K562 (cell line): ENCODE data around the gene SDCCAG8. TPM values are rescaled to one million over a fixed set of nuclear protein-coding genes. Genes with fewer than 3 reads are reported as not detected.
A peak's percentile ranks its signal among the peaks of the same experiment; 100 is the strongest.

Source experiments
- ATAC-seq: fragments of 200-7000 bp; cut with Tn5 transposase; 3 replicates; pipeline ENCODE4 v1.9.1; 2020; ENCODE audit warnings: moderate library complexity
- BruUV-seq: library from RNA; stranded (reverse); fragments of 400-500 nt; replicated peaks from 2 replicates; lab custom pipeline; 2021; lab: Mats Ljungman, UMichigan
- CTCF ChIA-PET: fragments of 300-600 bp; formaldehyde crosslinking; extraction: SDS; loops from one replicate; lab custom pipeline; 2021; ENCODE audit warnings: low intra/inter-chr PET ratio; lab: Yijun Ruan, JAX
- POLR2A ChIA-PET: fragments of 300-600, 350-650 bp; sonication (Branson Sonifier 250); formaldehyde crosslinking; extraction: SDS; loops from one replicate; lab custom pipeline; 2021; ENCODE audit warnings: antibody characterized with exemption, inconsistent platforms; lab: Yijun Ruan, JAX
- DNase-seq, 4 experiments: peaks; one replicate each; pipeline versions ENCODE4 v3.0.0 to v3.0.0-alpha.2; 2011 to 2018; ENCODE audit warnings: low spot score in 3 of 4, mixed read lengths in 3 of 4; ENCODE audit errors: extremely low read depth in 1 of 4
- FAIRE-seq: peaks from 2 replicates; lab custom pipeline; 2011; peaks lifted over from hg19 to GRCh38; lab: Jason Lieb, UNC
- H2AFZ ChIP-seq: 2 replicates; pipeline ENCODE4 v1.6.0; 2011; ENCODE audit warnings: low read depth, low read length, control low read depth, inconsistent platforms
- H3K27ac ChIP-seq: fragments of 200-600 bp; 3 replicates; pipeline ENCODE4 v1.8.0; 2011; ENCODE audit warnings: low read depth, mild to moderate bottlenecking, control low read depth, inconsistent platforms, low read length, moderate library complexity, mixed read lengths; ENCODE audit errors: extremely low read depth
- H3K27me3 ChIP-seq, 2 experiments: fragments of 300-600 bp in 1 of 2; 2 replicates in 1 of 2; 3 replicates in 1 of 2; pipeline versions ENCODE4 v1.6.0 to v1.8.0; 2011; ENCODE audit warnings: inconsistent platforms in 2 of 2, low read length in 2 of 2, mild to moderate bottlenecking in 1 of 2, mixed read lengths in 1 of 2, moderate library complexity in 1 of 2; ENCODE audit not compliant: control insufficient read depth in 2 of 2, insufficient read depth in 2 of 2
- H3K36me3 ChIP-seq: fragments of 300-600 bp; 3 replicates; pipeline ENCODE4 v1.8.0; 2011; ENCODE audit warnings: mild to moderate bottlenecking, low read length, inconsistent platforms; ENCODE audit not compliant: control insufficient read depth, insufficient read depth
- H3K4me1 ChIP-seq, 2 experiments: fragments of 200-600 bp in 1 of 2; replicated peaks in 1 of 2; 2 replicates in 1 of 2; 3 replicates in 1 of 2; pipeline versions ENCODE4 v1.5.1 to v1.8.0; 2011; ENCODE audit warnings: inconsistent platforms in 2 of 2, low read length in 2 of 2, mild to moderate bottlenecking in 1 of 2, mixed read lengths in 1 of 2, moderate library complexity in 1 of 2; ENCODE audit not compliant: control insufficient read depth in 2 of 2, insufficient read depth in 2 of 2
- H3K4me2 ChIP-seq: 2 replicates; pipeline ENCODE4 v1.6.1; 2011; ENCODE audit warnings: low read length, control low read depth, inconsistent platforms, mixed read lengths; ENCODE audit not compliant: insufficient read depth
- H3K4me3 ChIP-seq: fragments of 200-600 bp; sonication (generic), shearing (Covaris generic); 2 replicates; pipeline ENCODE4 v1.5.1; 2016; ENCODE audit warnings: control low read depth, inconsistent platforms
- H3K79me2 ChIP-seq: fragments of 200-600 bp; 3 replicates; pipeline ENCODE4 v1.8.0; 2011; ENCODE audit warnings: low read length, inconsistent platforms; ENCODE audit not compliant: control insufficient read depth, insufficient read depth
- H3K9ac ChIP-seq, 2 experiments: 2 replicates each; pipeline versions ENCODE4 v1.6.0 to v1.6.1; 2011; ENCODE audit warnings: low read depth in 2 of 2, low read length in 2 of 2, control low read depth in 1 of 2, inconsistent platforms in 1 of 2, mild to moderate bottlenecking in 1 of 2, mixed read lengths in 1 of 2; ENCODE audit not compliant: insufficient read depth in 1 of 2
- H3K9me1 ChIP-seq: one replicate; pipeline ENCODE4 v1.6.0; 2011; ENCODE audit warnings: inconsistent platforms, mild to moderate bottlenecking, low read length, moderate library complexity; ENCODE audit not compliant: control insufficient read depth, insufficient read depth
- H3K9me3 ChIP-seq: replicated peaks from 2 replicates; pipeline ENCODE4 v1.5.1; 2011; ENCODE audit warnings: low read depth, low read length, inconsistent platforms; ENCODE audit not compliant: control insufficient read depth, insufficient read depth
- H4K20me1 ChIP-seq: replicated peaks from 2 replicates; pipeline ENCODE4 v1.6.1; 2011; ENCODE audit warnings: low read length, inconsistent platforms, mixed read lengths; ENCODE audit not compliant: control insufficient read depth, insufficient read depth
- ARHGAP35 ChIP-seq: fragments of 450-650 bp; IDR thresholded peaks from 2 replicates; pipeline ENCODE4 v1.6.1; 2018; ENCODE audit not compliant: partially characterized antibody
- ARID2 ChIP-seq: fragments of 450-650 bp; IDR thresholded peaks from 2 replicates; pipeline ENCODE4 v1.6.1; 2017; ENCODE audit warnings: antibody characterized with exemption, mild to moderate bottlenecking
- BACH1 ChIP-seq: fragments of 200-800 bp; sonication (Bioruptor generic); IDR thresholded peaks from 2 replicates; pipeline ENCODE4 v1.6.1; 2016; ENCODE audit warnings: missing genetic modification characterization, missing compliant biosample characterization
- BDP1 ChIP-seq: IDR thresholded peaks from 3 replicates; pipeline ENCODE4 v1.6.1; 2011; ENCODE audit not compliant: insufficient read length, insufficient read depth
- FOXK1 ChIP-seq: sonication (generic); formaldehyde crosslinking; IDR thresholded peaks from 2 replicates; pipeline ENCODE4 v1.8.0; 2022; ENCODE audit warnings: missing genetic modification reagents, mild to moderate bottlenecking, borderline replicate concordance
- HNRNPUL1 ChIP-seq: fragments of 200-400 bp; formaldehyde crosslinking; IDR thresholded peaks from 2 replicates; pipeline ENCODE4 v1.6.1; 2017; ENCODE audit warnings: low read length
- NCOA4 ChIP-seq: fragments of 450-650 bp; IDR thresholded peaks from 2 replicates; pipeline ENCODE4 v1.6.1; 2018; ENCODE audit warnings: mild to moderate bottlenecking; ENCODE audit not compliant: partially characterized antibody
- NR2C2 ChIP-seq, 2 experiments: fragments of 200-800 bp in 1 of 2; sonication (Bioruptor generic) in 1 of 2; sonication (generic) in 1 of 2; formaldehyde crosslinking in 1 of 2; IDR thresholded peaks; 2 replicates each; pipeline versions ENCODE4 v1.6.1 to v1.8.0; 2016 to 2022; ENCODE audit warnings: mild to moderate bottlenecking in 1 of 2, missing compliant biosample characterization in 1 of 2, missing genetic modification characterization in 1 of 2, missing genetic modification reagents in 1 of 2
- RUNX1 ChIP-seq: sonication (generic); IDR thresholded peaks from 2 replicates; pipeline ENCODE4 v1.6.1; 2016; ENCODE audit warnings: antibody characterized with exemption, low read depth
- TCF3 ChIP-seq: sonication (generic); formaldehyde crosslinking; IDR thresholded peaks from 2 replicates; pipeline ENCODE4 v1.4.0; 2020; ENCODE audit warnings: mild to moderate bottlenecking, missing genetic modification reagents
- TEAD1 ChIP-seq, 2 experiments: fragments of 450-650 bp in 1 of 2; sonication (generic) in 1 of 2; formaldehyde crosslinking; IDR thresholded peaks; 2 replicates each; pipeline versions ENCODE4 v1.4.0 to v1.8.0; 2020 to 2022; ENCODE audit warnings: mild to moderate bottlenecking in 2 of 2, missing genetic modification reagents in 1 of 2
- ZEB2 ChIP-seq: fragments of 450-650 bp; IDR thresholded peaks from 2 replicates; pipeline ENCODE4 v1.6.1; 2016
- ZNF184 ChIP-seq: sonication (generic); formaldehyde crosslinking; IDR thresholded peaks from 2 replicates; pipeline ENCODE4 v1.5.0; 2020; ENCODE audit warnings: missing genetic modification reagents
- ZNF217 ChIP-seq: sonication (generic); formaldehyde crosslinking; IDR thresholded peaks from 2 replicates; pipeline ENCODE4 v1.8.0; 2022; ENCODE audit warnings: mild to moderate bottlenecking, missing genetic modification reagents
- ZNF77 ChIP-seq: fragments of 250-450 bp; sonication (Bioruptor Pico); IDR thresholded peaks from 2 replicates; pipeline ENCODE4 v1.5.0; 2020
- WGBS: fragments of 100-300 bp; shearing (Covaris generic); methylation state at CpG from one replicate; pipeline ENCODE4 v1.1.6; 2016; ENCODE audit warnings: low coverage, mixed read lengths; ENCODE audit not compliant: insufficient coverage; ENCODE audit errors: missing lambda C conversion rate; 5-methylcytosine and 5-hydroxymethylcytosine counted together
- in situ Hi-C: fragments of 300-500 bp; cut with MboI; formaldehyde crosslinking; loops from 4 replicates; pipeline ENCODE4 v1.15.0; 2018; ENCODE audit warnings: inconsistent platforms, mixed read lengths
- intact Hi-C: fragments of 100-400 bp; cut with micrococcal nuclease; formaldehyde crosslinking; loops from 2 replicates; pipeline ENCODE4 v1.14.2; 2022
- polyA plus RNA-seq, 8 experiments: library from polyadenylated mRNA; depleted of rRNA in 4 of 8; stranded (reverse) in 5 of 8; unstranded in 3 of 8; fragments of >200 nt; fragmentation: Nextera tagmentation in 2 of 8; fragmentation: Illumina TruSeq in 1 of 8; extraction: Ambion mirVana in 2 of 8; extraction: Trizol in 1 of 8; gene quantifications; 2 replicates each; pipeline versions ENCODE4 v1.2.1 to v1.2.3, GENCODE V29; 2011 to 2014; ENCODE audit warnings: inconsistent platforms in 1 of 8, missing spikeins in 1 of 8
- total RNA-seq, 7 experiments: library from RNA; depleted of rRNA in 6 of 7; stranded (reverse); fragments of >200 nt in 6 of 7; fragmentation: Illumina TruSeq in 2 of 7; extraction: Trizol in 2 of 7; gene quantifications; 2 replicates each; pipeline versions ENCODE4 v1.2.1 to v1.2.3, GENCODE V29; 2011 to 2021; ENCODE audit warnings: low replicate concordance in 1 of 7
- TF ChIP-seq, protein P1 (sequence below): IDR thresholded peaks from 2 replicates; pipeline ENCODE4 v1.6.1; 2012; ENCODE audit warnings: low read depth, low read length, improper control_type of control experiment, borderline replicate concordance
- TF ChIP-seq, protein P2 (sequence below), 2 experiments: fragments of 450-650 bp in 1 of 2; sonication (generic) in 1 of 2; formaldehyde crosslinking; conservative IDR thresholded peaks; 2 replicates each; pipeline versions ENCODE4 v1.4.0 to v1.8.1; 2020 to 2022; ENCODE audit warnings: mild to moderate bottlenecking in 1 of 2, missing genetic modification reagents in 1 of 2

Gene SDCCAG8
- total and polyA plus RNA-seq, 9 of the 15 experiments (the other 6 are each of a cell fraction or from before 2014, with no cell fraction given) = 17.9 to 36.7 (median 25.4) TPM

DNA sequence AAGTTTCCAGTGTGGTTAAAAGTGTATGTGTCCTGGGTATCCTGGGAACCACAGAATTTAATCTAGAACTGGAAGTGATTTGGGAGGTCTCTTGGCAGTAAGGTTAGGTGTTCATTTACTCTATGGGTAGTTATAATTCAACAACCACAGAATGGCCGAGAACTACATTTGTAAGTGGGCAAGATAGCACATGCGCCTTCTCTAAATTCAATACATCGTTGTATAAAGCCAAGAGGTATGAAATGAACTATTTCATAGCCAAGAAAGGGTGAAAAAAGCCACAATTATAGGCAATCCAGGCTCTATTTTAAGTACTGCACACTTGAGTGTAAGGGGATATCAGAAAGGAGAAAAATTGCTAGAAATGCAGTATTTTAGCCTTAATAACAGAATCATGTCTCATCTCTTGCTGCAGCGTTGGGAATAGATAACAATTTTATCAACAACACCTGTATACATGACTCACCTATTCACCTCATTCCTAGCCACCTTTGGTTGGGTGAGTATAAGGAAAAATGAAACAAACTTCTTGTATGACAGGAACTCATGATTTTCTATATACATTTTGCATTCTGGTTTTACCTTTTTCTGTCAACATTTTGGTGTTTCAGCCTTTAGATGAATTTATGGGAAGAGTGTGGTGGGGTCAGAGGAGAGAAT is 4.5 kb downstream of the SDCCAG8 start:
- H3K4me3 ChIP-seq = no peak overlapping the region
- BruUV-seq = no TSS peak
- H3K4me1 ChIP-seq = peaks cover 11 to 22% of the 10 kb centered on the region in 2 experiments
- no peak overlapping the region for H3K27ac ChIP-seq
- in situ Hi-C loops = no loop called here
- ChIA-PET CTCF (no interaction called here), POLR2A (no interaction called here)
- FAIRE-seq (no peak), DNase-seq (no peak), ATAC-seq (no peak)
- 0 out of 2 replicates have a peak, but pooled peaks have one; percentile 7 for TF ChIP-seq TCF3 (CRISPR knock-in tag)
- TF ChIP-seq ZNF77 (CRISPR knock-in tag) = no peak
- TF ChIP-seq TEAD1 (CRISPR knock-in tag; IDR thresholded peaks at IDR 0.05) = no peak
- no peak for TF ChIP-seq BACH1 (tag)
- no peak for TF ChIP-seq BDP1
- TF ChIP-seq FOXK1 = no peak
- TF ChIP-seq, protein P1, sequence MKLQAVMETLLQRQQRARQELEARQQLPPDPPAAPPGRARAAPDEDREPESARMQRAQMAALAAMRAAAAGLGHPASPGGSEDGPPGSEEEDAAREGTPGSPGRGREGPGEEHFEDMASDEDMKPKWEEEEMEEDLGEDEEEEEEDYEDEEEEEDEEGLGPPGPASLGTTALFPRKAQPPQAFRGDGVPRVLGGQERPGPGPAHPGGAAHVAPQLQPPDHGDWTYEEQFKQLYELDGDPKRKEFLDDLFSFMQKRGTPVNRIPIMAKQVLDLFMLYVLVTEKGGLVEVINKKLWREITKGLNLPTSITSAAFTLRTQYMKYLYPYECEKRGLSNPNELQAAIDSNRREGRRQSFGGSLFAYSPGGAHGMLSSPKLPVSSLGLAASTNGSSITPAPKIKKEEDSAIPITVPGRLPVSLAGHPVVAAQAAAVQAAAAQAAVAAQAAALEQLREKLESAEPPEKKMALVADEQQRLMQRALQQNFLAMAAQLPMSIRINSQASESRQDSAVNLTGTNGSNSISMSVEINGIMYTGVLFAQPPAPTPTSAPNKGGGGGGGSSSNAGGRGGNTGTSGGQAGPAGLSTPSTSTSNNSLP = no peak
- no peak for TF ChIP-seq NR2C2 (CRISPR knock-in tag; IDR thresholded peaks at IDR 0.05)
- TF ChIP-seq NR2C2 (tag; IDR thresholded peaks at IDR 0.05) = no peak
- no peak for TF ChIP-seq RUNX1
- no peak for TF ChIP-seq ZNF184
- TF ChIP-seq HNRNPUL1 = no peak
- no peak for TF ChIP-seq ZNF217
- TF ChIP-seq ARID2 = no peak
- TF ChIP-seq ARHGAP35 = no peak
- TF ChIP-seq NCOA4 = no peak
- TF ChIP-seq, protein P2, sequence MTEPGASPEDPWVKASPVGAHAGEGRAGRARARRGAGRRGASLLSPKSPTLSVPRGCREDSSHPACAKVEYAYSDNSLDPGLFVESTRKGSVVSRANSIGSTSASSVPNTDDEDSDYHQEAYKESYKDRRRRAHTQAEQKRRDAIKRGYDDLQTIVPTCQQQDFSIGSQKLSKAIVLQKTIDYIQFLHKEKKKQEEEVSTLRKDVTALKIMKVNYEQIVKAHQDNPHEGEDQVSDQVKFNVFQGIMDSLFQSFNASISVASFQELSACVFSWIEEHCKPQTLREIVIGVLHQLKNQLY (CRISPR knock-in tag; conservative IDR thresholded peaks at IDR 0.05) = no peak
- TF ChIP-seq ZEB2 = peak; percentile 41; the same call in 1 of the 2 replicates
- H3K27me3 ChIP-seq = no peaks in the 10 kb centered on the region
- peaks cover 30% of the 10 kb centered on the region for H3K79me2 ChIP-seq
- intact Hi-C loops = no loop called here
- H2AFZ ChIP-seq = no peak overlapping the region
- H3K9me3 ChIP-seq = no peaks in the 10 kb centered on the region
- no peak overlapping the region for H3K9ac ChIP-seq
- no peaks in the 10 kb centered on the region for H4K20me1 ChIP-seq
- H3K9me1 ChIP-seq = no peaks in the 10 kb centered on the region
- no peak overlapping the region for H3K4me2 ChIP-seq
- H3K36me3 ChIP-seq = no peaks in the 10 kb centered on the region
- 34% methylated on average over 4 of the region's 4 CpGs for WGBS
